C4-2B (cell line): ENCODE data around the gene LRRC4.

Experiments used
- ZFX ChIP-seq: fragments of 450-650 bp; IDR thresholded peaks from 2 replicates; pipeline ENCODE4 v1.6.1; 2017
- TF ChIP-seq, protein P1 (sequence below): fragments of 450-650 bp; conservative IDR thresholded peaks from 2 replicates; pipeline ENCODE4 v1.5.1; 2017; ENCODE audit warnings: mild to moderate bottlenecking

DNA sequence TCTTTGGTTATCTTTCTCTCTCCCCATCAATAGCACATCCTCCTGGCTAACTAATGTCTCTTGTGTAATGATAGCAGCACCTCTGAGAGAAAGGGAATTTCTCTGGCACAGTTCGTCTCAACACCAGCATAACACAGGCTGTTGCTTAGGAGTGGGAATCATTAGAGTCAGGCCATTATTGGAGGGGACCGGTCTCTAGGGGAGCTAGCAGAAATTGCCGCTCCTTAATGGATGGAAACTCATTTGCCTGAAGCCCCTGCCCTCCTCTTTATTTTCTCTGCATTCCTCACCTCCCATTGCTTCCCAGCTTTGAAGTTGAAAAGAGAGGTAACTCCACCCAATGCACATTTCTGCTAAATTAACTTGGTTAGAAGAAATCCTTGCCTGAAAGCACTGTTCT is 11.9 kb downstream of the LRRC4 start:
- TF ChIP-seq, protein P1, sequence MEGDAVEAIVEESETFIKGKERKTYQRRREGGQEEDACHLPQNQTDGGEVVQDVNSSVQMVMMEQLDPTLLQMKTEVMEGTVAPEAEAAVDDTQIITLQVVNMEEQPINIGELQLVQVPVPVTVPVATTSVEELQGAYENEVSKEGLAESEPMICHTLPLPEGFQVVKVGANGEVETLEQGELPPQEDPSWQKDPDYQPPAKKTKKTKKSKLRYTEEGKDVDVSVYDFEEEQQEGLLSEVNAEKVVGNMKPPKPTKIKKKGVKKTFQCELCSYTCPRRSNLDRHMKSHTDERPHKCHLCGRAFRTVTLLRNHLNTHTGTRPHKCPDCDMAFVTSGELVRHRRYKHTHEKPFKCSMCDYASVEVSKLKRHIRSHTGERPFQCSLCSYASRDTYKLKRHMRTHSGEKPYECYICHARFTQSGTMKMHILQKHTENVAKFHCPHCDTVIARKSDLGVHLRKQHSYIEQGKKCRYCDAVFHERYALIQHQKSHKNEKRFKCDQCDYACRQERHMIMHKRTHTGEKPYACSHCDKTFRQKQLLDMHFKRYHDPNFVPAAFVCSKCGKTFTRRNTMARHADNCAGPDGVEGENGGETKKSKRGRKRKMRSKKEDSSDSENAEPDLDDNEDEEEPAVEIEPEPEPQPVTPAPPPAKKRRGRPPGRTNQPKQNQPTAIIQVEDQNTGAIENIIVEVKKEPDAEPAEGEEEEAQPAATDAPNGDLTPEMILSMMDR = no peak
- TF ChIP-seq ZFX = no peak
